Measurements from ENCODE around the gene ZNF652.

ZNF652 gene

DNA sequence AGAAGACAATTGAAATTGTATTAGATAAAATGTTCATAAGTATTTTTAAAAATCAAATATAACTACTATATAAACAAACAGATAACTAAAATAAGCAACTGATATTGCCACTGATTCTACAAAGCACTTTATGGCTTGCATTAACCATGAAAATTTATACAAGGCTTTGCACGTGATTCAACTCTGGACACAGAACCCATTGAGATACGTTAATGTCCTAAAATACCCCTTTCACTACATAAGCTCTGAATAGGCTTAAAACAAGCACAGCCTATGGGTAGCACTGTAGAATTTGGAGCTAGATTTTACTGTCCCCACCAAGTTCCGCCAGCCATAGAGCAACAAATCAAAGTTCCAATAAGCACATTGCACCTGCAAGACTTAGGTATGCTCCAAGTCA lies 4.5 kb downstream of the ZNF652 start:
- H3K27me3 ChIP-seq (replicated peaks; ENCODE audit: insufficient read depth, low read length), result no peaks in the 10 kb centered on the region
- H3K79me2 ChIP-seq (ENCODE audit: low read length), result peaks cover 87% of the 10 kb centered on the region
- no peaks in the 10 kb centered on the region for H3K9me3 ChIP-seq (replicated peaks; ENCODE audit: insufficient read depth, low read length)
- peak overlapping the region; percentile 80 for H3K4me3 ChIP-seq (ENCODE audit: low read length)
- peak overlapping the region; percentile 60; the same call in 1 of the 2 replicates for H3K27ac ChIP-seq (ENCODE audit: low read length)
- H3K4me1 ChIP-seq (ENCODE audit: low read length), result peaks cover 21% of the 10 kb centered on the region
- no peak for TF ChIP-seq EZH2phosphoT487 (IDR thresholded peaks at IDR 0.05; ENCODE audit: low read length)
- TF ChIP-seq, protein P1, sequence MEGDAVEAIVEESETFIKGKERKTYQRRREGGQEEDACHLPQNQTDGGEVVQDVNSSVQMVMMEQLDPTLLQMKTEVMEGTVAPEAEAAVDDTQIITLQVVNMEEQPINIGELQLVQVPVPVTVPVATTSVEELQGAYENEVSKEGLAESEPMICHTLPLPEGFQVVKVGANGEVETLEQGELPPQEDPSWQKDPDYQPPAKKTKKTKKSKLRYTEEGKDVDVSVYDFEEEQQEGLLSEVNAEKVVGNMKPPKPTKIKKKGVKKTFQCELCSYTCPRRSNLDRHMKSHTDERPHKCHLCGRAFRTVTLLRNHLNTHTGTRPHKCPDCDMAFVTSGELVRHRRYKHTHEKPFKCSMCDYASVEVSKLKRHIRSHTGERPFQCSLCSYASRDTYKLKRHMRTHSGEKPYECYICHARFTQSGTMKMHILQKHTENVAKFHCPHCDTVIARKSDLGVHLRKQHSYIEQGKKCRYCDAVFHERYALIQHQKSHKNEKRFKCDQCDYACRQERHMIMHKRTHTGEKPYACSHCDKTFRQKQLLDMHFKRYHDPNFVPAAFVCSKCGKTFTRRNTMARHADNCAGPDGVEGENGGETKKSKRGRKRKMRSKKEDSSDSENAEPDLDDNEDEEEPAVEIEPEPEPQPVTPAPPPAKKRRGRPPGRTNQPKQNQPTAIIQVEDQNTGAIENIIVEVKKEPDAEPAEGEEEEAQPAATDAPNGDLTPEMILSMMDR (IDR thresholded peaks at IDR 0.05; ENCODE audit: low read length), result no peak
- no peak for TF ChIP-seq EZH2 (optimal IDR thresholded peaks at IDR 0.05; ENCODE audit: low read depth, low read length)
- peaks cover 42% of the 10 kb centered on the region for H3F3A ChIP-seq (ENCODE audit: insufficient read depth, low read length)
- no peak overlapping the region for H2AFZ ChIP-seq (ENCODE audit: low read length)
- DNase-seq, result no peak
- peak overlapping the region; percentile 87 for H3K4me2 ChIP-seq (ENCODE audit: low read depth, low read length)
- no peaks in the 10 kb centered on the region; the same call in 1 of the 2 replicates for H4K20me1 ChIP-seq (ENCODE audit: insufficient read depth, low read length)
- peak overlapping the region; percentile 19; the same call in 1 of the 2 replicates for H3K9ac ChIP-seq (ENCODE audit: low read length)
- H3K9me2 ChIP-seq (replicated peaks; ENCODE audit: insufficient read depth, low read length), result no peaks in the 10 kb centered on the region
- H3K36me3 ChIP-seq (replicated peaks; ENCODE audit: insufficient read depth, low read length), result no peaks in the 10 kb centered on the region

DNA sequence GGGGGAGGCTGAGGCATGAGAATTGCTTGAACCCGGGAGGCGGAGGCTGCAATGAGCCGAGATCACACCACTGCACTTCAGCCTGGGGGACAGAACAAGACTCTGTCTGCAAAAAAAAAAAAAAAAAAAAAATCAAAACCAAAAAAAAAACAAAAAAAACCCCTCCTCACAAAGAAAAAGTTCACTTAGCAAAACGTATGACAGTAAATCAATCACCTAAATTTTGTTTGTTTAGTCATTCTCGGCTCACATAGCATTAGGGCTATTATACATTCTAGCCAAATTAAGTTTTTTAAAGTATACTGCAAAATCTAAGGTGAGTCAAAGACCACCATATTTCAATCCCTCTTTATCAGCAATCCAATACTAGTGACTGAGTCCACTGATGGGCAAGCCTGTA lies 5.7 kb downstream of the ZNF652 start:
- no peaks in the 10 kb centered on the region for H3K36me3 ChIP-seq (replicated peaks; ENCODE audit: insufficient read depth, low read length)
- peaks cover 38% of the 10 kb centered on the region for H3F3A ChIP-seq (ENCODE audit: insufficient read depth, low read length)
- H4K20me1 ChIP-seq (ENCODE audit: insufficient read depth, low read length), result no peaks in the 10 kb centered on the region; the same call in 1 of the 2 replicates
- H3K9me2 ChIP-seq (replicated peaks; ENCODE audit: insufficient read depth, low read length), result no peaks in the 10 kb centered on the region
- peaks cover 21% of the 10 kb centered on the region for H3K4me1 ChIP-seq (ENCODE audit: low read length)
- H2AFZ ChIP-seq (ENCODE audit: low read length), result no peak overlapping the region
- no peak overlapping the region for H3K4me3 ChIP-seq (ENCODE audit: low read length)
- H3K9ac ChIP-seq (ENCODE audit: low read length), result no peak overlapping the region
- H3K27me3 ChIP-seq (replicated peaks; ENCODE audit: insufficient read depth, low read length), result no peaks in the 10 kb centered on the region
- H3K79me2 ChIP-seq (ENCODE audit: low read length), result peaks cover 96% of the 10 kb centered on the region
- no peak overlapping the region for H3K4me2 ChIP-seq (ENCODE audit: low read depth, low read length)
- DNase-seq, result no peak
- no peaks in the 10 kb centered on the region for H3K9me3 ChIP-seq (replicated peaks; ENCODE audit: insufficient read depth, low read length)
- TF ChIP-seq EZH2phosphoT487 (IDR thresholded peaks at IDR 0.05; ENCODE audit: low read length), result no peak
- TF ChIP-seq, protein P1 (IDR thresholded peaks at IDR 0.05; ENCODE audit: low read length), result no peak
- no peak for TF ChIP-seq EZH2 (optimal IDR thresholded peaks at IDR 0.05; ENCODE audit: low read depth, low read length)
- no peak overlapping the region for H3K27ac ChIP-seq (ENCODE audit: low read length)

DNA sequence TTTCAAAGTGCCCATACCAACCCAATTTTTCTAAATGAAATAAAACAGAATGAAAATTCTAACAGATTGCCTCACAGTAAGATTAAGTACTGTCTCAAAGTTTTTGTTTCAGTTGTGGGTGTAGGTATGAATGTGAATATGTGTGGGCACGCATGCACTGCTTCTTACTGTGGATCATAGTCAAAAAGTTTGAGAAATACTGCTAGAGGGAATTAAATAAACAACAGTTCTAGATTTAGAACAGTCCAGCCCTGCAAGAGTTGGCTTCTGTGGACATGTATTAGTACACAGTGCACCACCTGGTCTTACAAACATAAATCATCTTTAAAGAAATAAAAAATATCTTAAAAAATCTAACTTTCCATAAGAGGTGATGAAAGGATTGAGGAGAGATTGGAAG lies 8.4 kb downstream of the ZNF652 start:
- no peaks in the 10 kb centered on the region; the same call in 1 of the 2 replicates for H4K20me1 ChIP-seq (ENCODE audit: insufficient read depth, low read length)
- peaks cover 15% of the 10 kb centered on the region for H3F3A ChIP-seq (ENCODE audit: insufficient read depth, low read length)
- no peak for TF ChIP-seq EZH2phosphoT487 (IDR thresholded peaks at IDR 0.05; ENCODE audit: low read length)
- TF ChIP-seq, protein P1 (IDR thresholded peaks at IDR 0.05; ENCODE audit: low read length), result no peak
- no peak for TF ChIP-seq EZH2 (optimal IDR thresholded peaks at IDR 0.05; ENCODE audit: low read depth, low read length)
- H3K27ac ChIP-seq (ENCODE audit: low read length), result no peak overlapping the region
- H3K9me2 ChIP-seq (replicated peaks; ENCODE audit: insufficient read depth, low read length), result no peaks in the 10 kb centered on the region
- no peaks in the 10 kb centered on the region for H3K27me3 ChIP-seq (replicated peaks; ENCODE audit: insufficient read depth, low read length)
- no peak overlapping the region for H3K4me3 ChIP-seq (ENCODE audit: low read length)
- H3K4me2 ChIP-seq (ENCODE audit: low read depth, low read length), result no peak overlapping the region
- DNase-seq, result no peak
- no peak overlapping the region for H3K9ac ChIP-seq (ENCODE audit: low read length)
- H3K4me1 ChIP-seq (ENCODE audit: low read length), result peaks cover 9% of the 10 kb centered on the region
- peaks cover 95% of the 10 kb centered on the region for H3K79me2 ChIP-seq (ENCODE audit: low read length)
- no peaks in the 10 kb centered on the region for H3K9me3 ChIP-seq (replicated peaks; ENCODE audit: insufficient read depth, low read length)
- H2AFZ ChIP-seq (ENCODE audit: low read length), result no peak overlapping the region
- H3K36me3 ChIP-seq (replicated peaks; ENCODE audit: insufficient read depth, low read length), result 0 out of 2 replicates have a peak, but pooled peaks cover 4% of the 10 kb centered on the region
